Stimulated activated CD4-positive, alpha-beta T cell treated with anti-CD3 and anti-CD28 coated beads, Interleukin-4, amount 100 ng/mL, for 48 hours (primary cell): ENCODE results near the gene TENM3.

Source experiments
- DNase-seq, 2 donors: peaks; one replicate each; pipeline ENCODE4 v3.0.0-alpha.2; 2020; ENCODE audit warnings: low read depth in 2 of 2

Gene TENM3

GRCh38 chr4:182288534-182288933 lies 45.3 kb downstream of the TENM3 start:
- no peak for DNase-seq

DNA sequence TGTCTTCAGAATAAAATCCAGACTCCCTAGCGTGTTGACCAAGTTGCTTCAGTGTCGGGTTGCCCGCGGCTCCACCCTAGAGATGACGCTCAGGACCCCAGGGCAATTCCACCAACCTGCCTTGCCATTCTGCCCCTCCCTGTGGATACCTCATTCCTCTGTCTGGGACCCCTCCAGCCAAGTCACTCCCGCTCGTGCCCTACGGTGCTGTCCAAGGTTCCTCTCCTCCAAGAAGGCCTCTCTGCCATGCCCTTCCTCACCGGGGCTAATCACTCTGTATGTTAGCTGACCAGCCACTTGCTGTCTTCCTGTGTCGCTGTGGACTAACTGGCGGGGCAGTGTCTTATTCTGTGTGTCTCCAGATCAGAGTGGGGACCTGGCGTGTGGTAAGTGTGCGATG lies 46.6 kb downstream of the TENM3 start:
- no peak for DNase-seq

DNA sequence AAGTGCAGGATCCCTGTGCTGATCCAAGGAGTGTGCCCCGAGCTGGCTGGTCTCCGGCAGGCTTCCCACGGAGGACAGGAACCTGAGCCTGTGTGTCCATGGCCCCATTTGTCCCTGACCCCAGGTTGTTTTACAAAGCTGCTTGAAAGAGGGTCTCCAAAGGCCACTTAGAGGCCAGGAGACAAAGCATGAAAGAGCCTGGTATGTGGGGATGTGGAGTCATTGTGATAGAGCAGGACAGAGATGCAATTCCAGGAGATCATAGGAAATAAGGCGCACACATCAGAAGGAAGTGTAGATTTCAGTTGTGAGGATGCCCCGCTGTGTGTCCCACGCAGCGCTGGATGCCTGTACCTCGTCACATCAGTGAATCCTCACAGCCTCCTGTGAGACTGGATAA lies 48.0 kb downstream of the TENM3 start:
- no peak for DNase-seq

- DNase-seq = no peak
Observed at GRCh38 chr4:182291597-182292270, 48.5 kb downstream of the TENM3 start.

DNA sequence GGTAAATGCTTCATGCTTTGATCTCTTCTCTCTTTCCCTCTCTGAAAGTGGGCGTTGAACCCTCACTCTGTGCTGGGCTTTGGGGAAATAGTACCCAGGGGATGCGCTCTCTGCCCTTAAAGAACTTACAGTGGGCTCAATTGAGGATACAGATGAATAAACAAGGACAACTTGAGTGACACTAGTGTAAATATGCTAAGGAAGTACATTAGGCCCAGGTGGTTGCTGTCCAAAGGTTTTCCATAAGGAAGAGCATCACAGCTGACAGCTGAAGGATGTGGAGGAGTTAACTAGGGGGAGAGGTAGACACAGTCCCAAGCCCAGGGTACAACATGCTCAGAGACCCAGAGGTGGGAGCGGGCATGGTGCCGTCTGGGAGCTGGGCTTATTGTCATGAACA lies 49.4 kb downstream of the TENM3 start:
- no peak for DNase-seq

DNA sequence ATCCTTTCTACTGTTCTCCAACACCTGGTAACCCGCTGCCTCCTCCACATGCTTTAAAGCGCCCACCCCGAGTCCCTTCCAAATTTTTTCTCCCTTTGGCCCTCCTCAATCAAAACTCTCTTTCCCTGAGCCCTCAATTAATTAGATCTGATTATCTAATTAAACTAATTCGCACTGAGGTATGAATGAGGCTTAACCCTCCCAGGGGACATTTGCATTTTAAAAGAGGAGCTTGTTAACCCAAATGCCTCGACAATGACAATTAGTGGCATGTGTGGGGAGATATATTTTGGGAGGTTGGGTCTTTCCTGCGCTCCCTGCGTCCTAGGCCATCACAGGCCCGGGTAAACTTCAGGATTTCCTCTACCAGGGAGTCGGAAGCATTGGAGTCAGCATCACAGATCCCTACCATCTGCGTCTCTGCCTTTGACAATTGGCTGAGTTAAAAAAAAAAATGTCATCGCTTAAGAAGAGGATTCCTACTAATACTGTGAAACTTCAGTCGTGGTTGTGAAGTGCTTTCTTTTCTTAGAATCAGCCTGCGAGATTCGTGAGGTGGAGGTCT lies 50.6 kb downstream of the TENM3 start:
- no peak for DNase-seq

GRCh38 chr4:182294451-182294850 lies 51.2 kb downstream of the TENM3 start:
- DNase-seq = no peak

DNA sequence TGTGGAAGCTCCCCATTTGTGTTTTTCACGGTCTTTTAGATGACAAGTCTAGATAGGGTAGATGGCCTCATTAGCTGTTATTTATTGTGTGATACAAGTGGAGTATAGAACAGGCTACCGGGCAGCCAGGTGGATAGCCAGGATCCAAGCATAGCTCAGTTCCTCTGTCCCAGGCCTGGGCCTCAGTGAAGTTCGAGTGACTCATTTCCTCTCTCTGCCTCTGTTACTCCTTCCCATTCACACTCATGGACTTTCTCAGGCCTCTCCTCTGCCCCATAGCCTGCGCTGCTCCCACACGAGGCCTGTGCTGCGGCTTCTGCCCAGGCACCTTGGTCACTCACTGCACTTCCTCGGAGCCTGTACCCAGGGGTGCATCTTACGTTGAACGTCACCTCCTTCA lies 54.5 kb downstream of the TENM3 start:
- no peak for DNase-seq

- DNase-seq = no peak
Observed at GRCh38 chr4:182301736-182302135, 58.5 kb downstream of the TENM3 start.

- no peak for DNase-seq
Observed at GRCh38 chr4:182303847-182304246, 60.6 kb downstream of the TENM3 start.

DNA sequence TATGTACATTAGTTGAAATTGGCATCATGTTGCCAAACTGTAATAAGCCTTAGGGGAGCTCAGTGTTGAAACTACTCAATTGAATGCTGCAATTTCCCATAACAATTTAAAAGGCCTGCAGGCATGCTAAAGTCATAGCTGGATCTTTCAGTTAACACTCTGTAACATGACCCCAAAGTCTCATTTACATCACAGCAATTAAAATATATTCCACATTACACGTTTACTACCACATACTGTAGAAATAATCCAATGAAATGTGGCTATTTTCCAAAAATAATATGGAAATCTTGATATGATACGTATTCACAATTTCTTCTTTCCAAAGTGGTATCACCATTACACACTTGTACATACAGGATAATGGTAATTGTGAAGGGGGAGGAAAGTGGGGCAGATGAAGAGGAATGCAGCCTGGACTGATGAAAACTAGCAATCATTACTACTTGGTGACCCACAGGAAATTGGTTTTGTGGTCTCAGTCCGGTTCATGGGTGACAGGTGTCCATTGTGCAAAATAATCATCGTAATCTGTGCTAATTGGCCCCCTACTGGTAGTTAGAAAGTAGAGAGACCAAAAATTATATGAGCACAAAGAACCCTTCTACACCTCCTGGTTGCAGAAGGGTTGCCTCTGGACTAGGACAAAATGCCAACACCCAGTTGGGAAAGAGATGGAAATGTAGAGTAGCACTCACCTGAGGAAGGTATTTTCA lies 63.7 kb downstream of the TENM3 start:
- DNase-seq = no peak

- no peak for DNase-seq
Observed at GRCh38 chr4:182307746-182308145, 64.5 kb downstream of the TENM3 start.

- DNase-seq = no peak
Observed at GRCh38 chr4:182309877-182310276, 66.7 kb downstream of the TENM3 start.

GRCh38 chr4:182310316-182310715 lies 67.1 kb downstream of the TENM3 start:
- no peak for DNase-seq

- DNase-seq = no peak
Observed at GRCh38 chr4:182310962-182311361, 67.8 kb downstream of the TENM3 start.

- DNase-seq = no peak
Observed at GRCh38 chr4:182314537-182314936, 71.3 kb downstream of the TENM3 start.

- DNase-seq = no peak
Observed at GRCh38 chr4:182318256-182318655, 75.1 kb downstream of the TENM3 start.

DNA sequence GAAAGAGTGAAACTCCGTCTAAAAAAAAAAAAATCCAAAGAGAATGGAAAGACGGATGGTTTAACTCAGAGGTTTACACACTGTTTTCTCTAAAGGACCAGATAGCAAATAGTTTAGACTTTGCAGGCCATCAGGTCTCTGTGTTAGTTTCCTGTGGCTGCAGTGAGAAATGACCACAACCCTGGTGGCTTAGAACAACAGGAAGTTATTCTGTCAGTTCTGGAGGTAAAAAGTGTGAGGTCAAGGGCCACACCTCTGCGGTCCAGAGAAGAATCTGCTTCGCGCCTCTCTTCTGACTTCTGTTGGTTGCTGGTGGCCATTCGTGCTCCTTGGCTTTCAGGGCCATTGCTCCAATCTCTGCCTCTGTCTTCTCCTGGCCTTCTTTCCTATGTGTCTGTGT lies 76.9 kb downstream of the TENM3 start:
- no peak for DNase-seq

DNA sequence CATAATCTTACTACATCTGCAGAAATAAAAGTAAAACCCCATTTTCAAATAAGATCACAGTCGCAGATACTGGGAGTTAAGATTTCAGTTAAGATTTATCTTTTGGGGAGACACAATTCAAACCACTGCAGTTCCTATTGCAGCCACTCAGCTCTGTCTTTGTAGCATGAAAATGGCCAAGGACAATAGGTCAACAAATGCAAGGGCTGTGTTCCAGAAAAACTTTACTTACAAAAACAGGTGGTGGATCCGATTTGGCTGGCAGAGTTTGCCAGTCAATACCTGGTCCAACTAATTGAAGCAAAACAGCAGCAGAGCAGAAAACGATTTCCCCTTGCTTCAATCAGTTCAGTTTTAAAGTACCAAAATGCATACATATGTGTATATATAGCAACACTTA lies 77.4 kb downstream of the TENM3 start:
- DNase-seq = no peak

GRCh38 chr4:182324282-182324681 lies 81.1 kb downstream of the TENM3 start:
- no peak for DNase-seq

DNA sequence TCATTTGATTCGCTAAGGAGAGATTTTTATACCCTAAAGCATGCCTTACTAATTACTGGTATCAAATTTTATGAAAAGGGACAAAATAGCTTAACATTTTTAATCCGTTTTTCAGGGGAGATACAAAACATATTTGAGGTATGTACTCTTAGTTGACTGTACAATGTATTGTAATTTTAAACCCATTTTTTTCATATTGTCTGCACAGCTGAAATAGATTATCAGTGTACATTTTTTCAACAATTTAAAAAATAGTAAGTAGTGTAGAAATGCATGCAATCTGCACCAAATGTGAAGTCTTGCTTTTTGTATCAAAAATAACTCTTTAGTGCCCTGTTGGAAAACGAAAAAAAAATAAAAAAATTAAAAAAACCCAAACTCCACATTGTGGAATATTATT lies 82.2 kb downstream of the TENM3 start:
- no peak for DNase-seq

GRCh38 chr4:182325848-182326255 lies 82.7 kb downstream of the TENM3 start:
- no peak for DNase-seq

- no peak for DNase-seq
Observed at GRCh38 chr4:182328505-182328904, 85.3 kb downstream of the TENM3 start.
